Erythroblast (primary cell): ENCODE data around the gene PRRG4.
"Not testable (repeated sequence)": the region's sequence is repeated elsewhere in the genome, so short reads cannot be mapped to it uniquely, and the experiment has no call there.

Source experiments
- DNase-seq, 2 experiments: peaks; one replicate each; lab custom pipeline; 2025; lab: John Stamatoyannopoulos, UW
- GATA1 ChIP-seq: IDR thresholded peaks from 2 replicates; pipeline ENCODE4 v1.6.1; 2011; ENCODE audit warnings: low read depth, mild to moderate bottlenecking, control low read depth, low read length, moderate library complexity
- POLR2A ChIP-seq: IDR thresholded peaks from 2 replicates; pipeline ENCODE4 v1.6.1; 2011; ENCODE audit warnings: mild to moderate bottlenecking, low read length

Gene PRRG4

DNA sequence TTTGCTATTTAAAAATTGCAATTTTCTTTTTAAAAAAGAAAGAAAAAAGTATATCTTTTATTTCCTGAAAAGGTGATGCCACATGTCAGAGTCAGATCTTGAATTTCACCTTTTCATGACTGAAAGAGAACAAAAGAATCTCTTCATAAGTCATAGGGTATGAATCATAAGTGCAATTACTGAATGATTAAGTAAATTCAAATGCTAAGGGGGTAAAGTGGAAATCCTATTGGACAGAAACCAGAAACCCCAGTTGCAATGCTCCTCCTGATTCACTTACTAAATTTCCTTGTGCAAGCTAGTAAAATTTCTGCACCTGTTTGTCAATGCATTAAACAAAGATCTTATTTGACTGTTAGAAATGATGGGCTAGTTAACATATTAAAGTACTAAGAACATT is 8.2 kb upstream of the PRRG4 start:
- no peak for DNase-seq
- no peak for TF ChIP-seq GATA1
- no peak for TF ChIP-seq POLR2A

DNA sequence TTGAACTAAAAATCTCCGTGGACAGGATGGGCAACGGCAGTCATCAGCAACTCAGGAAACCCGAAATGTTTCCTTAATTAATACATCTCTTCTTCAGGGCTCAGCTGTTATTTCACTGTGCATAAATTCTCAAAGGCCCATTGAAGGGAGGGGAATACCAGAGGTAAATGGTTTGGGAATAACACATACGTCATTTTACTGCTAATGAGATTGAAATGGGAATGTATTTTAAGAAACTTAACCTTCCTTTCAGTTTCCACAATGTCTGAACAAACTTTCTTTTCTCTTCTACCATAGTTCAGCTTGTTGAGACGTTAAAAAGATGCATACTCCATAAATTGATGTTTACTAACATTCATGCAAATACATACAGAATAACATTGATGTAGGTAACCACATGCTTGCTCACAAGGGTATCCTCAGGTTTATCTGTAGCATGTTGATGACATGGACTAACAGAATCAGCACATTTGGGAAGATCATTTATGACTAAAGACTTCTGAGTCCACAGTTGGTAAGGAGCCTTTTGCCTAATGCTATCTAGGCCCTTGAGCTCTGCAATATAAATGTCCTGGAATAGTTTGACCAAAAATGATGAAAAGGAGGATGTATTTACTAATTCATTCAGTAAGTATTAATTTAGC is 7.7 kb upstream of the PRRG4 start:
- TF ChIP-seq GATA1 (no peak), POLR2A (no peak)
- no peak for DNase-seq

DNA sequence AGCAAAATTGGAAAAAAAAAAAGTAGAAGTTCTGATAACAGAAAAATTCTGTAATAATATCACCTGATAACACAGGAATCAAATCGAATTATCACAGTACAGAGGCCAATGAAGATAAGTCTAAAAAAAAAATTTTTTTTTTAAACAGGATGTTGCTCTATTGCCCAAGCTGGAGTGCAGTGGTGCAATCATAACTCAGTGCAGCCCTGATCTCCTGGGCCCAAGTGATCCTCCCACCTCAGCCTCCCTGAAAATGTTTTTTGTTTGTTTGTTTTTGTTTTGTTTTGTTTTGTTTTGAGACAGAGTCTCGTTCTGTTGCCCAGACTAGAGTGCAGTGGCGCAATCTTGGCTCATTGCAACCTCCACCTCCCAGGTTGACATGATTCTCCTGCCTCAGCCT is 6.1 kb upstream of the PRRG4 start:
- not testable (repeated sequence) for DNase-seq

DNA sequence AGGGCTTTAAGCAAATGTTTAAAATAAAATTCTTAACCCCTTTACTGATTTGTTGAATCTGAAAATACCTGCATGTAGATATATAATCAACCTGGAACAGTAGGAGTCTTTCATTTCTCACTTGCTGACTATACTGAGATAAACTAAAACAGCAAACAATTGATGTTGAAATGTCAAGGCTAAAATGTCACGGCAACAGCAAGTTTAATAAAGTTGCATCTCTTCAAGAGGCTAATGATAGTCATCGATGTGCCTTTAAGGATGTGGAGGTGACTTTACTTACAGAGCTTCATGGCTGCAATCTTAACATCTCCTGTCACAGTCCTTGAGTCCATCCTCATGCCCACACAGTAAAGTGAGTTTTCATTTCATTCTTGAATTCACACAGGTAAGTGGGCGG is 3.6 kb upstream of the PRRG4 start:
- TF ChIP-seq POLR2A (no peak), GATA1 (no peak)
- no peak for DNase-seq

DNA sequence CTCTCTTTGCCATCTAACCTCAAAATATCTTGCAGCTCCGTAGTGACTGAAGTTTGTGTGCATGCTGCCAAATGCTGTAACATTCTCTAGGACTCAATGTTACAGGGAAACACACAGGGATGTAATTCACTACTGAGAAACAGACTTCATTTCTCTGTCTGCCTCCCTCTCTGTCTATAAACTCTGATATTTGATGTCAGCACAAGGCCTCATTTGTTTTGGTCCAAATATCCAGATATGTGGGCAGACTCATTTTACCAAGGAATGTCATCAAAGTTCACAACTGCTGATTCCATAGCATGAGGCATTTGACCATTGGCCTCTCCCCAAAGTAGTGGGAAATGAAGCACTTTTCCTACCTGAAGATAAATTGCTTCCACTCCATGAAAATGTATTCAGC is 2.5 kb upstream of the PRRG4 start:
- no peak for DNase-seq
- TF ChIP-seq POLR2A (no peak), GATA1 (no peak)

DNA sequence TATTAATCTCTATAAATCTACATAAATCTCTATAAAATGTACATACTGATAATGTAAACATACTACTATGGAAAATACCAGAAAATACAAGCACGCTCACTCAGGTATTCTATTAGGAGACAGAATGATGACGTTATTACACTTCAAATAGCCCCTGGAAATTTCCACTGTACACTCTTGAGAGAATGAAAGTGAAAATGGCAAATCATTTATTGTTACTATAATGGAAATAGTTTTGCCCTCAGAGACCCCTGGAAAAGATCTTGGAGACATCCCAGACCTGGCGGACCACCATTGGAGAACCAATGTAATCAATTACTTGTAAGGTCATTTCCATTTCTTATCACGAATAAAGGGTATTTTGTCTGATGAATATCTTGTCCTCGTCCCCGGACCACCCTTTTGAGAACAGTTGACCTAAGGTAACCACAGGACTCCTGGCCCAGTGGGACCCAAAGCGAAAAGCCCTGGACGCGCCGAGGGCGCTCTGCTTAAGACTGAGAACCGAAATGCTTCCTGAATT is 509 bp upstream of the PRRG4 start:
- no peak for DNase-seq
- peak; percentile 90 for TF ChIP-seq POLR2A
- TF ChIP-seq GATA1 = no peak

DNA sequence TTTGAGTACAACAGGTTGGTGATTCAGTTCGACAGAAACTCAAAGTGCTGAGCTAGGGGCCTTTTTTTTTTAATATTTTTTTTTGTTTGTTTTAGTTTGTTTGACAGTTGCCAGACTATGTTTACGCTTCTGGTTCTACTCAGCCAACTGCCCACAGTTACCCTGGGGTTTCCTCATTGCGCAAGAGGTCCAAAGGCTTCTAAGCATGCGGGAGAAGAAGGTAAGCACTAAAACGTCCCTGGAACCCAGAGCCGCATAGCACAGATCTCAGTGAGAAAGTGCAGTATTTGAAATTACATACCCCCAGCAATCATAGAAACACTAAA is 649 bp downstream of the PRRG4 start:
- DNase-seq = peak in 1 of 2 experiments; percentile 55
- TF ChIP-seq POLR2A (no peak), GATA1 (no peak)

DNA sequence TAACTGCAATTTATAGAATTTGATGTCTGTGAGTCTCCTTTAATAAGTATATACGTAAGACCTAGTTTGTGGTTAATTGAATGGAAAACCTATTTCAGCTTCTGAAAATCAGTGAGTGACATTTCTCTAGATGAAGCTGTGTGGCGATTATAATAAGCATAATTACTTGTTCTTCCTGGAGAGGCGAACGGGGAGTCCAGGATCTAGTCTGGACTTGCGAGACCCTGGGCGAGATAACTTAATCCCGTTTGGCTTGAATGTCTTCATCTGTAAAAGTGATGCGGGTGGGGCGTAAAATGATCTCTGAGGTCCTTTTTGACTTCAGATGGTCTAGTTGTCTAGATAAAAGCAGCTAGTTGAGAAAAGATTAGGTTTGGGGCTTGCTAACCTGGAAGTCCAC is 1.1 kb downstream of the PRRG4 start:
- TF ChIP-seq POLR2A (no peak), GATA1 (no peak)
- peak; percentile 6 to 11 for DNase-seq

DNA sequence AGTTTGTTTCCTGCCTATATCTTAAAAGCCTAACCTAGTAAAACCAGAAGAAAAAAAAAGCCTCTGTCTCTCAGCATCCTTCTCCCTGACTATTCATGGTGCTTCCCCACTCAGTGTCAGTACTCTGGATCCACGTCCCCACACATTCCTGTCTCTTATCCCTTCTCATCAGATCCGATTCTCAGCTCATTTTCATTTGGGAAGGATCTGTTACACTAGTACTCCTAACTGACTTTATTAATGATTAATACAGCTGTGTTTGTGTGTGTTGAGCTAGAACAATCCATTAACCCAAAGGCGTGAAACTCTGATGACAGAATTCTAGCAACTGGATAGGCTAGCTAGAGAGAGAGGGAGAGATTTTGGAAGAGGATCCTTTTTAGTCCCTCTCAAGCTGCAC is 1.5 kb downstream of the PRRG4 start:
- TF ChIP-seq GATA1 = no peak
- no peak for TF ChIP-seq POLR2A
- DNase-seq = no peak

DNA sequence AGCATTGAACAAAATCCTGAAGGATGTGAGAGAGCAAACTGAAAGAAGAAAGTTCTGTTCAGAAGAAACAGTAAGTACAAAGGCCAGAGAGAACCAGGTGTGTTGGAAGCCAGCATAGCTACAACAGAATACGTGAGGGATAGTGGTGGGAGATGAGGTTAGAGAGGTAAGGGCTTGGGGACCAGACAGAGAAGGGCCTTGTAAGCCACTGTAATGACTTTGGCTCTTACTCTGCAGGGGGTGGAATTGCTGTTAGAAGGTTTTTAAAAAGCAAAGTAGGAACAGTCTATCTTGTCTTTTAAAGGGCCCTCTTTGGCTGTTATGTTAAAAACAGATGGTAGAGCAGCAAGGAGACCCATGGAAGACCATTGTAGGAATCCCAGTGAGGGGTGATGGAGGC is 4.2 kb downstream of the PRRG4 start:
- DNase-seq = no peak
- TF ChIP-seq POLR2A = no peak
- no peak for TF ChIP-seq GATA1

DNA sequence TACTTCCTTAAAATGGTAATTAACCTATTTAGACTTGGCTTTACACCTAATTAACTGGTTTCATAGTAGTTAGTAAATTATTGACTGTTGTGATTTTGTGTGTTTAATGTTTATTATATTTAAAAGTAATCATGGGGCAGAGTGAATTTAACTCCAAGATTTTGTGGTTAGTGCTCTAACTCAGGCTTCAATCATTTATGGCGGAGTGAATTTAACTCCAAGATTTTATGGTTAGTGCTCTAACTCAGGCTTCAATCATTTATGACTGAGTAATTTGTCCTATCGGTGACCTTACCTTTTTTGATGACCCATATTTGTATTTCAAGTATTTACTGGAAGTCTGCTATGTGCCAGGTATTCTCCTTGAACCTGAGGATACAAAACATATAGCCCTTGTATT is 7.2 kb downstream of the PRRG4 start:
- DNase-seq = no peak
- TF ChIP-seq GATA1 = no peak
- no peak for TF ChIP-seq POLR2A

DNA sequence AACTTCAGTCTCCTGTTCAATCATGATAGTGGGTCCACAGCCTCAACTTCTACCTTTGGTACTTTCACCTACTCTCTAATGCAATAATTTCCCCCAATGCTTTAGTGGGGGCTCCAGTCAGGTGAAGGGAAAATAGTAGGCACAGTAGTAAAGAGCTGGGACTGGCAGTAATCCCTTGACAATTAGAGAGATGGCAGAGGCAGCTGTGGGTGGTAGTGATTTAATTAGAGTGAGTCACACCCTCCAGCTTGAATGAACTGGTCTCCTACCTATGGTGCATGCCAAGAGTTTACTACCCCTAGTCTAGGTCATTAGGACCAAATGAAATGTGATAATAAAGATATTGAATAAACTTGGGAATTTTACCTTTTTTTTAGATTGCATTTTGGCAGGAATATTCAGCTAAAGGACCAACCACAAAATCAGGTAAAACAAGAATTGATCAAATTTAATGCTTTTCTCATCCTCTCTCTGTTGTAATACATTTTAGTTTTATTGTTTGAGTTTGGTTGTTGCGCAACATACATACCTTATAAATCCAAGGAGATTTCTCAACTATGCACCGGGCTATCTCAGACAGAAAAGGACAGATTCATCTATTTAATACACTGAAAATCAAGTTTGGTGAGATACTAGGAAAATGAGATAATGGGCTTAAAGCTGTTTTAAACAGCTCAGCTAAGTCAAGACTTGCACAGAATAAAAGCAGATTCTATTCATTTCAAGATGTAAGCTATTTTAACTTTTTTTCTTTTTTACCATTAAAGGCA is 9.0 kb downstream of the PRRG4 start:
- no peak for DNase-seq
- no peak for TF ChIP-seq GATA1
- no peak for TF ChIP-seq POLR2A

DNA sequence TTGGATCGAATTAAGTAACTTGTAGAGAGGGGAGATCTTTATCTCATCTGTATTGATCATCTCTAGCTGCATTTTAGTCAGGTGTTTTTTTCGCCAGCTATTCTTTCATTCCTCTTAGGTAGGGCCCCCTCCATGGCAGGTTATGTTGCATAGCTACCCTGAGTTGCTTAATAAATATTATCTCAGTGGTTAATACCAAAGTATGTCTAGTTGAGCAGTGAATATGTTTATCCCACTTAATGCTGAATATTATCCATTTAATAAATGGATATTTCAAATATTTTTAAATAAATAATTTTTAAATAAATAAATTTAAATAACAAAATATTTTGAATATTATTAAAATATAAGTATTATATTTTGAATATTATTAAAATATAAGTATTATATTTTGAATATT is 9.6 kb downstream of the PRRG4 start:
- no peak for DNase-seq
- no peak for TF ChIP-seq POLR2A
- no peak for TF ChIP-seq GATA1

DNA sequence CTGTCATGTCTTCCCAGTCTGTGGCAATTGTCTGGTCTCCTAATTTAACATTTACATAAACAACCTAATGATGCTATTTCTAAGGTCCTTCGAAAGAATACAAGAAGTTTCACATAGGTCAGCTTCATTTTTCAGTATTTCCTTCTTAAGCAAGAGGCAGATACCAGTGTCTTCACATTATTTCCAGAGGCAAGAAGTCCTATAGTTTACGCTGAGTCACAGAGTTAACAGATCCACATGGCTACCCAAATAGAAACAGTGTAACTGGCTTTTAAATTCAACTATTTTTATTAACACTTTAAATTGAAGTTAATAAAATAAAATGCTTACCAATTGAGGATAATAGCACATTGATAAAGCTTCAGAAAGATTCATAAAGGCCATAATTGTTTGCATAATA is 10.9 kb downstream of the PRRG4 start:
- no peak for DNase-seq
- no peak for TF ChIP-seq GATA1
- no peak for TF ChIP-seq POLR2A

- no peak for TF ChIP-seq POLR2A
- TF ChIP-seq GATA1 = no peak
- DNase-seq = no peak
These were observed 13.8 kb downstream of the PRRG4 start for GRCh38 chr11:32843544-32843943.
